Measurements from ENCODE around the gene OPCML.

- TF ChIP-seq CTCF (conservative IDR thresholded peaks at IDR 0.05; ENCODE audit: low read depth, low read length), result no peak
- no peak for TF ChIP-seq EZH2 (IDR thresholded peaks at IDR 0.05; ENCODE audit: borderline replicate concordance, low read depth, low read length, poor library complexity, severe bottlenecking)
These were observed 676.3 kb downstream of the OPCML start for GRCh38 chr11:132856032-132856431.

Measured in A673 (cell line).